Measurements from ENCODE around the gene IRGQ. TPM values are rescaled to one million over a fixed set of nuclear protein-coding genes. Genes with fewer than 3 reads are reported as not detected.

IRGQ gene
- total RNA-seq, 1 experiment from 2014 or later: 37.7 TPM

DNA sequence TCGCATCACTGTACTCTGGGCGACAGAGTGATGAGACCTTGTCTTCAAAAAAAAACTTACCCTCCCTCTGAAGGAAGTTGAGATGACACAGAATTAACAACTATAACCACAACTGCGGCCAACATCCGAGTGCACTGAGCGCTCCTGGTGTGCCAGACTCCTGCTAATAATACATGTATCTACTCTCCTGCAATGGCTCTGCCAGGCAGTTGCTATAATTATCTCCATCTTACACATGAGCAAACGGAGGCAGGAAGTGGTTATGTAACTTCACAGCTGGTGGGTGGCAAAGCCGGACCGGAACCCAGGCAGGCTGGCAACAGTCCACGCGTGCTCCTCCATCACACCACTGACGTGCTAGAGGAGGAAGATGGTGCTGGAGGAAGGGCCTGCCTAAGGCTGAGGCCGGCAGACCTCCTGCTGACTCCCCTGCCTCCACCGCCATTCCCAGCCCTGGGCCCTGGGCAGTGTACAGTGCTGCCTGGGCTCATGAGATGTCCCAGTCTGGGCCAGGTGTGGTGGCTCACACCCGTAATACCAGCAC, 33.2 kb downstream of the IRGQ start:
- ChIA-PET POLR2A (ENCODE audit: low non-redundant PET) (interaction anchor here (0.5 kb wide), 1 partner anchor 107 kb away, joined by 4 read pairs; the partner anchor contains the start of gene PLAUR), CTCF (interaction anchor here (0.6 kb wide), 1 partner anchor 17 kb away, joined by 3 read pairs; no protein-coding TSS in a partner anchor)
- no peak for TF ChIP-seq EZH2 (IDR thresholded peaks at IDR 0.05; ENCODE audit: borderline replicate concordance, low read depth, low read length, poor library complexity, severe bottlenecking)
- TF ChIP-seq, protein P1, sequence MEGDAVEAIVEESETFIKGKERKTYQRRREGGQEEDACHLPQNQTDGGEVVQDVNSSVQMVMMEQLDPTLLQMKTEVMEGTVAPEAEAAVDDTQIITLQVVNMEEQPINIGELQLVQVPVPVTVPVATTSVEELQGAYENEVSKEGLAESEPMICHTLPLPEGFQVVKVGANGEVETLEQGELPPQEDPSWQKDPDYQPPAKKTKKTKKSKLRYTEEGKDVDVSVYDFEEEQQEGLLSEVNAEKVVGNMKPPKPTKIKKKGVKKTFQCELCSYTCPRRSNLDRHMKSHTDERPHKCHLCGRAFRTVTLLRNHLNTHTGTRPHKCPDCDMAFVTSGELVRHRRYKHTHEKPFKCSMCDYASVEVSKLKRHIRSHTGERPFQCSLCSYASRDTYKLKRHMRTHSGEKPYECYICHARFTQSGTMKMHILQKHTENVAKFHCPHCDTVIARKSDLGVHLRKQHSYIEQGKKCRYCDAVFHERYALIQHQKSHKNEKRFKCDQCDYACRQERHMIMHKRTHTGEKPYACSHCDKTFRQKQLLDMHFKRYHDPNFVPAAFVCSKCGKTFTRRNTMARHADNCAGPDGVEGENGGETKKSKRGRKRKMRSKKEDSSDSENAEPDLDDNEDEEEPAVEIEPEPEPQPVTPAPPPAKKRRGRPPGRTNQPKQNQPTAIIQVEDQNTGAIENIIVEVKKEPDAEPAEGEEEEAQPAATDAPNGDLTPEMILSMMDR (conservative IDR thresholded peaks at IDR 0.05; ENCODE audit: low read depth, low read length): no peak
- peak; percentile 97 for DNase-seq (ENCODE audit: low spot score)
- Histone ChIP-seq H3K27me3 (replicated peaks; ENCODE audit: insufficient read depth, low read depth, low read length, poor library complexity) (no peaks in the 10 kb centered on the region), H3K4me3 (ENCODE audit: low read depth, low read length, poor library complexity, severe bottlenecking) (no peak overlapping the region), H3K4me1 (ENCODE audit: insufficient read depth, low read length, poor library complexity, severe bottlenecking) (peaks cover 40% of the 10 kb centered on the region), H3K36me3 (ENCODE audit: insufficient read depth, low read length, poor library complexity, severe bottlenecking) (peaks cover 22% of the 10 kb centered on the region), H3K27ac (ENCODE audit: low read depth, low read length, poor library complexity, severe bottlenecking) (peak overlapping the region; percentile 86), H3K9me3 (ENCODE audit: low read depth, low read length, poor library complexity, severe bottlenecking) (no peaks in the 10 kb centered on the region)
- intact Hi-C loops (cut with micrococcal nuclease; ENCODE audit: unreplicated experiment): no loop called here
- no TSS peak for BruUV-seq (replicated peaks)

DNA sequence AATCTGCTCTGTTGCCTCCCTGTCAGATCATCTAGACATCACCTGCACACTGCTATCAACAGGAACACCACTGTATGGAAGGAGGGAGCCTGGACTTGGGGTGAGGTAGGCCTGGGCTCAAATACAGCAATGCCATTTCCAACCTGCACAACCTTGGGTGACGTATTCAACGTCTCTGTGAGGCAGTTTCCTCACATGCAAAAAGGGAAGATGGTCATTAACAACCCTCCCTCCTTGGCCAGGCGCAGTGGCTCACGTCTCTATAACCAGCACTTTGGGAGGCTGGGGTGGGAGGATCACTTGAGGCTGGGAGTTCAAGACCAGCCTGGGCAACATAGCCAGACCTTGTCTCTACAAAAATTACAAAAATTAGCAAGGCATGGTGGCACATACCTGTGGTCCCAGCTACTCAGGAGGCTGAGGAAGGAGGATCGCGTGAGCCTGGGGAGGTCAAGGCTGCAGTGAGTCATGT, 33.7 kb downstream of the IRGQ start:
- CTCF ChIA-PET: interaction anchor here (0.6 kb wide), 1 partner anchor 16 kb away, joined by 3 read pairs; no protein-coding TSS in a partner anchor
- peaks cover 22% of the 10 kb centered on the region for H3K36me3 ChIP-seq (ENCODE audit: insufficient read depth, low read length, poor library complexity, severe bottlenecking)
- TF ChIP-seq, protein P1 (conservative IDR thresholded peaks at IDR 0.05; ENCODE audit: low read depth, low read length): no peak
- no peak for TF ChIP-seq EZH2 (IDR thresholded peaks at IDR 0.05; ENCODE audit: borderline replicate concordance, low read depth, low read length, poor library complexity, severe bottlenecking)
- no peak overlapping the region for H3K4me3 ChIP-seq (ENCODE audit: low read depth, low read length, poor library complexity, severe bottlenecking)
- POLR2A ChIA-PET (ENCODE audit: low non-redundant PET): no interaction called here
- no TSS peak for BruUV-seq (replicated peaks)
- no peaks in the 10 kb centered on the region for H3K9me3 ChIP-seq (ENCODE audit: low read depth, low read length, poor library complexity, severe bottlenecking)
- H3K4me1 ChIP-seq (ENCODE audit: insufficient read depth, low read length, poor library complexity, severe bottlenecking): peaks cover 40% of the 10 kb centered on the region
- intact Hi-C loops (cut with micrococcal nuclease; ENCODE audit: unreplicated experiment): no loop called here
- H3K27ac ChIP-seq (ENCODE audit: low read depth, low read length, poor library complexity, severe bottlenecking): peak overlapping the region; percentile 86
- DNase-seq (ENCODE audit: low spot score): no peak
- H3K27me3 ChIP-seq (replicated peaks; ENCODE audit: insufficient read depth, low read depth, low read length, poor library complexity): no peaks in the 10 kb centered on the region

DNA sequence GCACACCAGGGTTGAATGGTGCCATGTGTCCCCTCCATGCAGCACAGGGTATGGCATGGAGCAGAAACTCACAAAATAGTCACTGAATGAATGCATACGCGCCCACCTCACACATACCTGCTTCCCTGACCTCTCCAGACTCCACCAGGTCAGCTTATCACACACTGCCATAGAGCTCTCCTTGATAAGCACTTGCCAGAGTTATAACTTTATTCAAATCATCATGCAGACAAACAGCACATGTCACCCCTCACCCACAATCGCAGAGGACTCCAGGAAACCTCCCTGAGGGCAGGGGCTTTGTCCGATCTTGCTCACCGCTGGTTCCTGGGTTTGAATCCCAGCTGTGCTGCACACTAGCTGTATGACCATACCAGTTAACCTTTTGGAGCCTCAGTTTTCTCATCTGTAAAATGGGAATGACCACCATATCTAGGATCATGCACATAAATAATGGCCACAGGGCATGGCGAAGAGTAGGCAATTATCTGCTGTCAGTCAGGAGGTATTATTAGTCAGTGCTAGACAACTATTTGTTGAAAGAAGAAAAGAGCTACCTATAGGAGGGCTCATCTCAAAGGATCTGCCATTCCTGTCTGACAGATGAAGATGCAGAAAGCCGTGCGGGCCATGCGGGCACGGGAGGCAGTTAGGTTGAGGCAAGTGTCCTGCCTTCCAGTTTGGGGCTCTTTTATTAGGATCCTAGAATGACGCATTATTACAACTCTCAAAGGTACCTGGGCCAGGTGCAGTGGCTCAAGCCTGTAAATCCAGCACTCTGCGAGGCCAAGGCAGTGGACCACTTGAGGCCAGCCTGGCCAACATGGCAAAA, 34.6 kb downstream of the IRGQ start:
- Histone ChIP-seq H3K36me3 (ENCODE audit: insufficient read depth, low read length, poor library complexity, severe bottlenecking) (peaks cover 22% of the 10 kb centered on the region), H3K27me3 (replicated peaks; ENCODE audit: insufficient read depth, low read depth, low read length, poor library complexity) (no peaks in the 10 kb centered on the region), H3K4me1 (ENCODE audit: insufficient read depth, low read length, poor library complexity, severe bottlenecking) (peaks cover 40% of the 10 kb centered on the region), H3K4me3 (ENCODE audit: low read depth, low read length, poor library complexity, severe bottlenecking) (no peak overlapping the region), H3K9me3 (ENCODE audit: low read depth, low read length, poor library complexity, severe bottlenecking) (no peaks in the 10 kb centered on the region), H3K27ac (ENCODE audit: low read depth, low read length, poor library complexity, severe bottlenecking) (peak overlapping the region; percentile 86)
- DNase-seq (ENCODE audit: low spot score): no peak
- ChIA-PET CTCF (no interaction called here), POLR2A (ENCODE audit: low non-redundant PET) (no interaction called here)
- BruUV-seq (replicated peaks): no TSS peak
- intact Hi-C loops (cut with micrococcal nuclease; ENCODE audit: unreplicated experiment): no loop called here
- TF ChIP-seq, protein P1 (conservative IDR thresholded peaks at IDR 0.05; ENCODE audit: low read depth, low read length): no peak
- TF ChIP-seq EZH2 (IDR thresholded peaks at IDR 0.05; ENCODE audit: borderline replicate concordance, low read depth, low read length, poor library complexity, severe bottlenecking): no peak
